Kidney epithelial cell (primary cell): Measurements from ENCODE around the gene PEA15. TPM values are rescaled to one million over a fixed set of nuclear protein-coding genes. Genes with fewer than 3 reads are reported as not detected.

Source experiments
- DNase-seq: peaks from one replicate; pipeline ENCODE4 v3.0.0-alpha.2; 2010; ENCODE audit warnings: low read depth
- H3K27me3 ChIP-seq: 2 replicates; pipeline ENCODE4 v1.6.0; 2011; ENCODE audit warnings: low read length; ENCODE audit not compliant: control insufficient read depth, insufficient read depth
- H3K36me3 ChIP-seq: 2 replicates; pipeline ENCODE4 v1.5.1; 2011; ENCODE audit warnings: low read length; ENCODE audit not compliant: control insufficient read depth, insufficient read depth
- H3K4me3 ChIP-seq: 2 replicates; pipeline ENCODE4 v1.5.1; 2011; ENCODE audit warnings: low read depth, mild to moderate bottlenecking, control low read depth, low read length
- total RNA-seq: library from RNA; depleted of rRNA; stranded (reverse); fragments of >200 nt; gene quantifications from 2 replicates; pipeline ENCODE4 v1.2.3, GENCODE V29; 2015
- TF ChIP-seq, protein P1 (sequence below): IDR thresholded peaks from 2 replicates; pipeline ENCODE4 v1.5.1; 2011; ENCODE audit warnings: mild to moderate bottlenecking, moderate library complexity, low read length, control low read depth, inconsistent platforms; ENCODE audit not compliant: insufficient read depth, poor library complexity, severe bottlenecking

PEA15 gene
- total RNA-seq, 1 donor from 2014 or later = 139 TPM

DNA sequence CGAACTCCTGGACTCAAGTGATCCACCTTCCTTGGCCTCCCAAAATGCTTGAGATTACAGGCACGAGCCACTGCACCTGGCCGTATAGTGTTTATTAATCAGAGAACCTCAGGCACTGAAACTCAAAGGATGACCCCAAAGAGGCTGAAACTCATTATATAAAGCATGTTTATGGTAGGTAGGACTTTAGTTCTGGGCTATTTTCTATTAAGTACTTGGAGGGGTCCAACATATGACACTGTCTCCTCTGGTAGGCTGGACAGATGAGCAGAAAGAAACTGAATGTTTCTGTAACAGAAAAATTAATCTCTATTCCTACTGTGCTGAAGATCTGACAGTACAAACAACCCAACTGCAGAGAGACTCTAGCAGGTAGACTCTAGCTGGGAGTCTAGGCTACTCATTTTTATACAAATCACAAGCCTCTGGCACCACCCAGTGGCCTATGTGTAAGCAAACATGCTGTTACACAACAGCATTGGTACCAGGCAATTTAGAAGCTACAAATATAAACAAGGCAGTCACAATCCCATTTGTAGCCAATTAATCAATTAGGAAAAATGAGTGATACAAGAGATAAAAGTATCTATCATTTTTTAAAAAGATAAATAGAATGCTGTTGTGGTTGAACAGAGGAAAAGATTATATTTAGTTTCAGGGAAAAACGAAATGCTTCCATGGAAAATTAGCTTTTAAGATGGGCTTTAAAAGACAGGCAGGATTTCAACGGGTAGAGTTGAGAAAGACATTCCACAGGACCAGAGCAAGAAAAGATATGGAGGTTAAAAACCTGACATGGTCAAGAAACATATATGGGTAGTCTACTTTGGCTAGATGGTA is 46.7 kb downstream of the PEA15 start:
- DNase-seq = no peak
- no peaks in the 10 kb centered on the region for H3K36me3 ChIP-seq
- TF ChIP-seq, protein P1, sequence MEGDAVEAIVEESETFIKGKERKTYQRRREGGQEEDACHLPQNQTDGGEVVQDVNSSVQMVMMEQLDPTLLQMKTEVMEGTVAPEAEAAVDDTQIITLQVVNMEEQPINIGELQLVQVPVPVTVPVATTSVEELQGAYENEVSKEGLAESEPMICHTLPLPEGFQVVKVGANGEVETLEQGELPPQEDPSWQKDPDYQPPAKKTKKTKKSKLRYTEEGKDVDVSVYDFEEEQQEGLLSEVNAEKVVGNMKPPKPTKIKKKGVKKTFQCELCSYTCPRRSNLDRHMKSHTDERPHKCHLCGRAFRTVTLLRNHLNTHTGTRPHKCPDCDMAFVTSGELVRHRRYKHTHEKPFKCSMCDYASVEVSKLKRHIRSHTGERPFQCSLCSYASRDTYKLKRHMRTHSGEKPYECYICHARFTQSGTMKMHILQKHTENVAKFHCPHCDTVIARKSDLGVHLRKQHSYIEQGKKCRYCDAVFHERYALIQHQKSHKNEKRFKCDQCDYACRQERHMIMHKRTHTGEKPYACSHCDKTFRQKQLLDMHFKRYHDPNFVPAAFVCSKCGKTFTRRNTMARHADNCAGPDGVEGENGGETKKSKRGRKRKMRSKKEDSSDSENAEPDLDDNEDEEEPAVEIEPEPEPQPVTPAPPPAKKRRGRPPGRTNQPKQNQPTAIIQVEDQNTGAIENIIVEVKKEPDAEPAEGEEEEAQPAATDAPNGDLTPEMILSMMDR = peak; percentile 66
- no peak overlapping the region for H3K4me3 ChIP-seq
- H3K27me3 ChIP-seq = no peaks in the 10 kb centered on the region

DNA sequence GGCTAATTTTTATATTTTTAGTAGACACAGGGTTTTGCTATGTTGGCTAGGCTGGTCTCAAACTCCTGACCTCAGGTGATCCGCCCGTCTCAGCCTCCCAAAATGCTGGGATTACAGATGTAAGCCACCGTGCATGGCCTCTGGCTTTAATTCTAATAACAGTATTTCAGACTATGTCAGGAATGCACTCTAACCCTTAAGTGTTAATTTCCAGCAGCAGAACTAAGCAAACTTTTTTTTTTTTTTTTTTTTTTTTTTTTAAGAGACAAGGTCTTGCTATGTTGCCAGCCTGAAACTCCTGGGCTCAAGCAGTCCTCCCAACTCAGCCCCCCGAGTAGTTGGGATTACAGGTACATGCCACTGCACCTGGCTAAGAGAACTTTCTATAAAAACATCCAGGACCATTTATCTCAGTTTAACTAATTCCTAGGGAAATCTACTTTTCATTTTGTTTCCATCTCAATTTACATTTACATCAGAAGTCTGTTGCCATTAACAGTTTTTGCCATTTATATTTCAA is 50.7 kb downstream of the PEA15 start:
- Histone ChIP-seq H3K36me3 (no peaks in the 10 kb centered on the region), H3K27me3 (no peaks in the 10 kb centered on the region), H3K4me3 (no peak overlapping the region)
- DNase-seq = no peak
- TF ChIP-seq, protein P1 = no peak

GRCh38 chr1:160256396-160257046 is 51.3 kb downstream of the PEA15 start:
- Histone ChIP-seq H3K36me3 (no peaks in the 10 kb centered on the region), H3K4me3 (no peak overlapping the region), H3K27me3 (no peaks in the 10 kb centered on the region)
- DNase-seq = no peak
- TF ChIP-seq, protein P1 = no peak

DNA sequence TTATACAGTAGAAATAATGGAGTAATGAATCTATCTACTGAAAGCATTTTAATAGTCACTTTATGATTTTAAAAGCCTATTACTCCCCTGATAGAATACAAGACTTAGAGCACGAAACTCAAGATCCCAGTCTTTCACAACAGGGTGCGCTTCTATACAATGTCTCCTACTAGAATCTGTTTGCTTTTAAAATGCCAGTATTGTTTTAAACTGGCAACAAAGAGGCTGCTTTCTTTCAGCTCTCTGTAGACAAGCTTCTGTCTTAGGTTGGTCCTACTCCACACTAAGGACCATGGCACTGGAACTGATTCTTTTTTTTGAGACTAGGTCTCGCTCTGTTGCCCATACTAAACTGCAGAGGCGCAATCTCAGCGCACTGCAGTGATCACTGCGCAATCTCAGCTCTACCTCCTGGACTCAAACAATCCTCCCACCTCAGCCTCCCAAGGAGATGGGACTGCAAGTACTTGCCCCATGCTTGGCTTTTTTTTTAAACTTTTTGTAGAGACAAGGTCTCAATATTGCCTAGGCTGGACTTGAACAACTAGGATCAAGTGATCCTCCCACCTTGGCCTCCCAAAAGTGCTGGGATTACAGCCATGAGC is 52.3 kb downstream of the PEA15 start:
- H3K4me3 ChIP-seq = no peak overlapping the region
- DNase-seq = no peak
- TF ChIP-seq, protein P1 = no peak

DNA sequence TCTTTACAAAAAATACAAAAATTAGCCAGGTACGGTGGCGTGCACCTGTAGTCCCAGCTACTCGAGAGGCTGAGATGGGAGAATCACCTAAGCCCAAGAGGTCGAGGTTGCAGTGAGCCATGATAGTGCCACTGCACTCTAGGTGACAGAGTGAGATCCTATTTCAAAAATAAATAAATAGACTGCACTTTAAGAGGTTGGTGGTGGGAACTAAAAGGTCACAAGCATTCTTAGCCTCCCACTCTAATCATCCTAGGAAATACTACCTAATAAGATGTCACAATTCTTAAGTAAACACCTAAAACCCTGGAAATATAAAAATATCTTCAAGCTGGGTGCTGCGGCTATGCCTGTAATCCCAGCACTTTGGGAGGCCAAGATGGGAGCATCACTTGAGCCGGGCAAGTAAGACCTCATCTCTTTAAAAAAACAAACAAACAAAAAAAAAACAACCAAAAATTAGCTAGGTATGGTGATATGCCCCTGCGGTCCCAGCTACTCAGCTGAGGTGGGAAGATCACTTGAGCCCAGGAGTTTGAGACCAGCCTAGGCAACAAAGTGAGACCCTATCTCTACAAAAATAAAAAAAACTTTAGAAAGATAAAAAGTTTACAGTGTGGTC is 53.1 kb downstream of the PEA15 start:
- TF ChIP-seq, protein P1 = no peak
- no peak for DNase-seq
- Histone ChIP-seq H3K27me3 (no peaks in the 10 kb centered on the region), H3K36me3 (no peaks in the 10 kb centered on the region), H3K4me3 (no peak overlapping the region)

More for the DNA sequence above, 52.3 kb downstream of the PEA15 start:
- H3K36me3 ChIP-seq = no peaks in the 10 kb centered on the region
- H3K27me3 ChIP-seq = no peaks in the 10 kb centered on the region
